GM10847 (cell line): ENCODE results near the gene CMTM1.

Experiments
- POLR2A ChIP-seq: IDR thresholded peaks from 2 replicates; pipeline ENCODE4 v1.6.1; 2011; ENCODE audit not compliant: insufficient read length; ENCODE audit errors: extremely low read depth

Gene CMTM1

DNA sequence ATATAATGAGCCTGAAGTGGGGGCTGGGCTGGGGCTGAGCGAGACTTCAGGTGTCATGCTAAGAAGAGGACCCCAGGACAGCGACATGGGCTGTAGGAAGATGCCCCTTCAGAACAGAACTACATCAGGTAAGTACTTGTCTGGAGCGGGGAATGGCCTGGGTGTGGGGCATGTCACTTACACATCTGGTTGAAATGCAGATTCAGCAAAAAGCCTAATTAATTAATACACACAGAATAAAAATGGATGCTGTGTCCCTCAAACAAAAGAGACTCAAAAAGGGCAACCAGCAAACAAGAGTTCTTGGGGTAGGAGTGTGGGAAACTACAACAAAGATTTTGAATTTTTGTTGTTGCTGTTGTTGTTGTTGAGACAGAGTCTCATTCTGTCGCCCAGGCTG lies 24.8 kb downstream of the CMTM1 start:
- no peak for TF ChIP-seq POLR2A

DNA sequence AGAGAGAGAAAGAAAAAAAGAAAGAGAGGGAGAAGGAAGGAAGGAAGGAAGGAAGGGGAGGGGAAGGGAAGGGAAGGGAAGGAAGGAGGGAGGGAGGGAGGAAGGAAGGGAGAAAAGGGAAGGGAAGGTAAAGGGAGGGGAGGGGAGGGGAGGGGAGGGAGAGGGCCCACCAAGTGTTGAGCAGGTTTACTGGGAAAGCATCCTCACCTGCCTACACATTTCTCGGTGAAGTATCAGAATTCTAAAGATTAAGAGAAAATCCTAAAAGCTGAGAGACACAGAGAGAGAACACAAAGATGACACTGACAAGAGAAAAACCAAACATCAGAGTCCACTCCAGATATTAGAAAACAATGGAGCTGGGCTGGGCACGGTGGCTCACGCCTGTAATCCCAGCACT lies 26.0 kb downstream of the CMTM1 start:
- no peak for TF ChIP-seq POLR2A

DNA sequence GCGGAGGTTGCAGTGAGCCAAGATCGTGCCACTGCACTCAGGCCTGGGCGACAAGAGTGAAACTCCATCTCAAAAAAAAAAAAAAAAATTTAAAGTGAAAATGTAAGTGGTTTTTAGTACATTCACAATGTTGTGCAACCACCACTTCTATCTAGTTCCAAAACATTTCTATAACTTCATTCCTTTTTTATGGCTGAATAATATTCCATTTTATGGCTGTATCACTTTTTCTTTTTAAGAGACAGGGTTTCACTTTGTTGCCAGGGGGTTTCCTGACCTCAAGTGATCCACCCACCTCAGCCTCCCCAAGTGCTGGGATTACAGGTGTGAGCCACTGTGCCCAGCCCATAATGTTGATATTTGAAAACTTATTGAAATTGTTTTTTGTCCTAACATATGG lies 26.6 kb downstream of the CMTM1 start:
- TF ChIP-seq POLR2A: no peak

DNA sequence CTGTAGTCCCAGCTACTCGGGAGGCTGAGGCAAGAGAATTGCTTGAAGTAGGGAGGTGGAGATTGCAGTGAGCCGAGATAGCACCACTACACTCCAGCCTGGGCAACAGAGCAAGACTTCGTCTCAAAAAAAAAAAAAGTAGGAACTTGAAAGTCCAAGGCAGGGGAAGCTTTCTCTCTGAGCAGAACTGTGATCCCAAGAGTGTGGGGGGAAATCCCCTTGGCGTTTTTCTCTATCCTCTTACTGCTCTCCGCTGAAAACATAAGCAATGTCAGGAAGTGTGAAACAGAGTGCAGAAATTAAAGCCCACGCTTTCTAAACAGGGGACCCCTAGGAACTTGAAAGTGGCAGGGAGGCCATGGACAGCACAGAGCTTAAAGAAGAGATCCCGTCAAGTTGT lies 28.5 kb downstream of the CMTM1 start:
- no peak for TF ChIP-seq POLR2A

DNA sequence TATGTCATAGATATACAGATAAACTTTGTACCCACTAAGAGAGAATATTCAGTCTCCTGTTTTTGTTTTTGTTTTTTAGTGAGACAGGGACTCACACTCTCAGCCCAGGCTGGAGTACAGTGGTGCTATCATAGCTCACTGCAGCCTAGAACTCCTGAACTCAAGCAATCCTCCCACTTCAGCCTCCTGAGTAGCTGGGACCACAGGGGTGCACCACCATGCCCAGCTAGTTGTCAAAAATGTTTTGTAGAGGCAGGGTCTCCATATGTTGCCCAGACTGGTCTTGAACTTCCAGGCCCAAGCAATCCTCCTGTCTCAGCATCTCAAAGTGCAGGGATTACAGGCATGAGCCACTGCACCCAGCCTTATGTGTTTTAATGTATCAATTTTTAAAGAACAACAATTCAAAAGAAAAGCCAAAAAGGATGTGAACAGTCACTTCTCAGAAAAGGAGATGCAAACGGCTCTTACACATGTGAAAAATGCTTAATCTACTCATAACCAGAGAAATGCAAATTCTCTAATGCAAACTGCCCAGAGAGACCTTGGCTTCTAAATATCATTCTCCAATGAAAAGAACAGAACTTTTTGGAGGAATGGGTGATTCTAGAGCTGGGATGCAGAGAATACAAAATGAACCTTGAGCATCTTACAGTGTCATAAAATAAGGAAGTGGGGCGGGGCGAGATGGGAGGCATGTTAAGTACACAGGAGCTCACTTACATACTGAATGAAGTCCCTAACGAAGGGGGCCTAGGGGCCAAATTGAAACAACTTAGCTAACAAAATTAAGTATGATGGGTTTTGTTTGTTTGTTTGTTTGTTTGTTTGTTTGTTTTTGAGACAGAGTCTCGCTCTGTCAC lies 31.0 kb downstream of the CMTM1 start:
- TF ChIP-seq POLR2A: no peak

DNA sequence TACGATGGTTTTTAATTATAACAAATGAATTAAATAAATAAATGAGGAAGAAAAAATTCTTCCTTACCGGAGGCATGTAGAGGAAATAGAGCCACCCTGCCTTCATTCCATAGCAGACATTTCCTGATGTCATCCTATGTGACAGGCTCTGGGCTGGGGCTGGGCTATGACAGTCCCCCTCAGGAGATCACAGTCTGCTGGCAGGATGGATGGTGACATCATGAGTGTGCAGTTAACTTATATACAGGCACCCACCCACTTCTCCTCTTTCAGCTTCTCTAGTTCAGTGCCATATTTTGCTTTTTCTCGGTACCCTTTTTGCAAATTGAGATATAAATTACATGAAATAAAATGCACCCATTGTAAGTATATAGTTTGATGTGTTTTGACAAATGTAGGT lies 31.9 kb downstream of the CMTM1 start:
- no peak for TF ChIP-seq POLR2A

DNA sequence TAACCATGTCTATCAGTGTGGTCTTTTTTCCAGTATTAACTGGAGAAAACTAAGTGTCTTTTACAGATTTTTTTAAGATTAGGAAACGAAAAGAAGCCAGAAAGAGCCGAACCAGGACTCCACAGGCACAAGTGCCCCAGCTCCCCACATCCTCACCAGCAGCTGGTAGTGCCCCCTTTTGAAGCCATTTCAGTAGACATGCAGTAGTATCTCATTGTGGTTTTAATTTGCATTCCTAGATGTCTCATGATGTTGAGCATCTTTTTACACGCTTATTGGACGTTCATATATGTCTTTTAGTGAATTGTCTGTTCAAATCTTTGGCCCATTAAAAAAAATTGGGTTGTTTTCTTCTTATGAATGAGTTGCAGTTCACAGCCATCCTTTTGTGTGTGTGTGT lies 33.5 kb downstream of the CMTM1 start:
- no peak for TF ChIP-seq POLR2A

DNA sequence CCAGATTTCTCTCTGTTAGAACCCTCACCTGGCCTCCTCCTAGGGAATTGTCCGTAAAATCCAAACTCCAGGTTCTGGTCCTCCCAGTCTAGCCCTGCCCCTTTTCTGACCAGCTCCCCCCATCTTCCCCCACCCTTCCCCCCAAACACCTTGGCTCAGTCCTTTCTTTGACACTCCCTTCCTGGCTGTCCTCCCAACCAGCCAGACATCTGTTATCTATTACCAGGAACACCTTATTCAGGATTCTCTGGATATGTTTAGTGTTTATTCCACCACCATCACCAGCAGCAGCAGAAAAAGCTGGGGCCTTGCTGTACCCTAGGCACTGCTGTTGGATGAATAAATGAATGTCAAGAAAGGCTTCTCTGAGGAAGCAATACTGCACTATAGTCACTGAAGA lies 34.2 kb downstream of the CMTM1 start:
- TF ChIP-seq POLR2A: no peak

DNA sequence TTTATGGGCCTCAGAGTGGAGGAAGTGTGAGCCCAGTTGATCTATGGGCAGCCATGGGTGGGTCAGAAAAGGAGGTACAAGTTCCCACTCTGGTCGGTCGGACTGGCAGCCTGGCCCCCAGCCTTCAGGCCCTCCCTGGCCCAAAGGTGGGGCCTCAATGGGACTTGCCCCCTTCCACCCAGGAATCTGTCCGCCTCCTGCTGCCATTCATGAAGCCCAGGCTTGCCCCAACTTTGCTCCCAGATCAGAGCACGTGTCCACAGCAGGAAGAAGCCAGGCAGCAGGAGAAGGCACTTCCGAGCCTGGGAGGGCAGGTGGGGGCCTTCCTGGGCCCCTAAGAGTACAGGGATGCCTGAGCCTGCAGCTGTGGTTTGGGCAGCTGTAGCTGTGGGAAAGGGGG lies 35.2 kb downstream of the CMTM1 start:
- TF ChIP-seq POLR2A: no peak

DNA sequence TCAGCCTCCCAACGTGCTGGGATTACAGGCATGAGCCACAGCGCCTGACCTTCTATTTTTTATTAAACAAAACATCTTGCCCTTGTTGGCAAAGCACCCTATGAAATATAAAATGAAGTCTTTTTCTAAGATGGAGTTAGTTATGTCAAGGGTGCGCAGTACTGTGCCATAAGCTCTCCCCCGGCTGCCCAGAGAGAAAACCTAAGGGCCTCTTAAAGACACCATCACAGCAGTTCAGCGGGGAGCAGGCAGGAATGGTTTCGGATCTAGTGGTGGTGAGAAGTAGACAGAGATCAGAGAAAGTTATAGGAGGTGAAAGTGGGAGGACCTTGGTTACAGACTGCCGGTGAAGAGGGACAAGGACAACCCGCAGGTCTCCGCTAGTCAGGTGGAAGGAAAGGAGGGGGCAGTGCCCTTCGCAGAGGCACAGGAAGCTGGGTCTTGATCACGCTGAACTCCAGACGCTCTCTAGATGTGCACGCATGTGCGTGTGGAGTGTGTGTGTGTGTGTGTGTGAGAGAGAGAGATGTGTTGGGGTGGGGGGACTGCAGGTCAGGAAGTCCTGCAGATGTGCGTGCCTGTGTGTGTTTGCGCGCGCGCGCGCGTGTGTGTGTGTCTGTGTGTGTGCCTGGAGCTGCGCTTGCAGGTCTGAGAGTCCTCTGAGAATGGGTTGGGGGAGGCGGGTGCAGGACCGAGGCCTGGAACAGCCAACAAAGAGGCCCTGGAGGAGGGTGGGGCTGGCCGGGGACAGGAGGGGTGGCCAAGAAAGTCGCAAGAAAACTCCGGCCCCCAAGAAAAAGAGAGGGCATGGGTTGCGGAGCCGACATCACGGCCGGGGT lies 37.5 kb downstream of the CMTM1 start:
- no peak for TF ChIP-seq POLR2A

DNA sequence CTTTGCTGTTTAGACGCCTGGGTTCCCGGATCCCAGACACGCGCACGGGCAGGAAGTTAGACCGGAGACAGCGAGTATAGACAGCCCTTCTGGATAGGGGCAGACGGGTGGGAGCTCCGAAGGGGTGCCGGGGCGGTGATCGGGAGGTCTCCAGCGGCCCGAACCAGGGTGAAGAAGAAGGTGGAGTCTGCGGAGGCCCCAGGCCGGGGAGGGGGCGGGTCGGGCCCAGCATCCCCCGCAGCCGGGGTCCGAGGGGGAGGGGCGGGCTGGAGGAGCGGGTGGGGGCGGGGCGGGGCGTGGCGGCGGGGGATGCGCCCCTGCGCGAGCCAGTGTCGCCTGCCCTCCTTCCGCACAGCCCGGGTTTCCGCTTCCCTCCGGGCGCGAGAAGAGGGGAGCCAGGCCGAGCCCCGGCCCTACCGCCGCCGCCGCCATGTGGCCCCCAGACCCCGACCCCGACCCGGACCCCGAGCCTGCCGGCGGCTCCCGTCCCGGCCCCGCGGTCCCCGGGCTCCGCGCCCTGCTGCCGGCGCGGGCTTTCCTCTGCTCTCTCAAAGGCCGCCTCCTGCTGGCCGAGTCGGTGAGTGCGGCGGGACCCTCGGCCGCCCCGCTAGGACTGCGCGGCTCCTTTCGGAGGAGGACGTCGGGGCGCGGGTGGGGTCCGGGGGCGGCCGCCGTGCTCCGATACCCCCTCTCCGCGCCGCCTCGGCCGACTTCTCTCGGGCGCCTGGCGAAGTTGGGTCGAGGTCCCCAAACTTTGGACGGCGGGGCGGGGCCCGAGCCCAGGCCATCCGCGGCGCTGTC lies 38.3 kb downstream of the CMTM1 start, which contains the start of gene CMTM3:
CMTM3 (plus strand) TSS at position 329 of the 801 bp plus-strand sequence; CDS start at position 431, 102 bp downstream.
- TF ChIP-seq POLR2A: no peak

DNA sequence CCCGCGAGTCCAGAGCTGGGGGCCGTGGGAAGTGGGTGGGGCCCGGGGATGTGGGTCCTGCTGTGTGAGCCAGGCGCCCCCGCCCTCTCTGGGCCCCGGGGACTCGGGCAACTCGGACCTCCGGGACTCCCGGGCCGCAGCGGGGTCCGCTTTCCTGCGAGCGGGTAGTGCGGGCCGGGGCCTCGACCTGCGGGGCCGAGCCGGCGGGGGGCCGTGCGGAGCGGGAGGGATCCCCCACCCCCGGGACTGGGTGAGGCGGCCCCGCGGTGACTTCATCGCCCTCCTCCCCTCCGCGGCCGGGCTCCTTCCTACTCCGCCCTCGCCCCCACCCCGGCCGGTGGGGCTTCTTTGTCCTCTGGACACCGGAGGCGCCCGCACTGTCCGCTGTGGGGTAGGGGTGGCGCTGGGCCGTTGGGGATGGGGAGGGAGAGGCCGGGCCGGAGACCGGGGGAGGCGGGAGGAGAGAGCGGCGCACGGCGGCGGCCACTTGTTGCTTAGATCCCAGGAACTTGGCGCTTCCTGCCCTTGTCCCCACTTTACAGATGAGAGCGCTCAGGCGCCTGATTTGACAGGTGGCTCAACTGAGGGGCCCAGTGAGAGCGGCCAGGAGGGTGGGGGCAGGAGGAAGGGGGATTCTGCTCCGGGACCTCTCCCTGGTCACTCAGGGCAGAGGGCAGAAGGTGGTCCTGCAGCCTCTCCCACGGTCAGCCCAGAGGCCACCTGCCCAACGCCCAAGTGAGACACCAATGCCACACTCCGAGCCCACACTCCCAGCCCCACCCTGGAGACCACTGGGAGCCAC lies 39.1 kb downstream of the CMTM1 start:
- TF ChIP-seq POLR2A: no peak

DNA sequence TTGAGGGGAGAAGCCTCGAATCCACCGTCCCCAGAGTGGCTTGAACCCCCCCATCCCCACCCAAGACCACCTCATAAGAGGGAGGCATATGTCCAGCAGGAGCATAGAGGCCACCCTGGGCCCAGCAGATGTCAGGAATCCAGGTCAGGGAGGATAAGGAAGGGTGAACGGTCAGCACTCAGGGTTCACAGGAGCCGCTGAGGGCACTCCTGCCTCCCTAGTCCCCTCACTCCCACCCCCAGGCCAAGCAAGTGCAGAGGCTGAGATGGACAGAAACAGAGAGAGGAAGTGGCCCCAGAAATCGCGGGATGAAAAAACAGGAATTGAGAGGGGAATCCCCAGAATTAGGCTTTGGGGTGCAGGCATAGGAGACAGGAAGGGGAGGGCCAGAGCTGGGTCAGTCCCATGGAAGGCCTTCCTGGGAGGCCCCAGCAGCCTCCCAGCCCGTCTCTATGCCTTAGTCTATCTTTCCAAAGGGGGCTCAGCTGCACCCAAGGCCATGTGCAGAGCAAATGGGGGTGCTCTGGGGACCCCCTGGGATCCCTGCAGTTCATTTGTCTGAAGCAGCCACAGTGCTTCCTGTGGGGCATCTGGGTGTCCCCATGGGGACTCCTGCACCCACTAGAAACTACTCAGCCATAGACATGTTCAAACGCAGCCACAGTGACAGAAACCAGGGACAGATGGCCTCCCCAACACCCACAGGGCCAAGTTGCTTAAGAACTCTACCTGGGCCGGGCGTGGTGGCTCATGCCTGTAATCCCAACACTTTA lies 39.9 kb downstream of the CMTM1 start:
- no peak for TF ChIP-seq POLR2A

DNA sequence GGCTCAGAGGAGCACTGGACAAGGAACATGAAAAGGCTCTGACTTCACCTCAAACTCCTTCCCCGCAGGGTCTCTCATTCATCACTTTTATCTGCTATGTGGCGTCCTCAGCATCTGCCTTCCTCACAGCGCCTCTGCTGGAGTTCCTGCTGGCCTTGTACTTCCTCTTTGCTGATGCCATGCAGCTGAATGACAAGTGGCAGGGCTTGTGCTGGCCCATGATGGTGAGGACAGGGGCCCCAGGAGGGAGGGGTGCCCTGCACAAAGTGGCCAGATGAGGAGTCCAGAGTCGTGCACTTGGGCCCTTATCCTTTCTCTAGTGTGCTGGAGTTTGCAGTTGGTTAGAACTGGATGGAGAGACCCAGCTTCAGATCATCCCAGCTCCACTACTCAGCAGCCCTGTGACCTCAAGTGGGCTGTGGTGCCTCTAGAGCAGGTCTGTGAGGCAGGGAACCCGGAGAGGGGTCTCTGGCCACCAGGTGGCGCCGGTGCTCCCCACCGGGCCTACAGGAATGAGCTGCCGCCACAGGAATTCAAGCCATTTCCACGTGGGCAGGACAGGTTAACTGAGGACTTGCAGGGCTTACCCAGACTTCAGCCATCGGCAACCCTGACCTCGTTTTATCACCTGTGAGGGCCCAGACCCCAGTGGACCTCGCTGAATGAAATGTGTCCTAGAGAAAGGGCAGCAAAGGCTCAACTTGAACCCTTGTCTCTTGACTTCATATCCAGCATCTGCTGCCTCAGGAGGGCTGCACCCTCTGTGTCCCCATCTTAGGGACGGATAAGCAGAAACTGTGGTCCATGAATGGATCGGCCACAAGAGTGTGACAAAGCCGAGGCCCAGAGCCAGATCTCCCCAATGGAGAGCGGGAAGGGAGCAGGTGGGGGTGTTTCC lies 42.3 kb downstream of the CMTM1 start:
- no peak for TF ChIP-seq POLR2A
